ENCODE results near the gene ZNF516. TPM values are rescaled to one million over a fixed set of nuclear protein-coding genes. Genes with fewer than 3 reads are reported as not detected.

The ZNF516 gene
- total RNA-seq, 1 donor from 2014 or later: 28.0 TPM

- H3K27me3 ChIP-seq: no peaks in the 10 kb centered on the region
- H3K9me3 ChIP-seq: no peaks in the 10 kb centered on the region
- H3K36me3 ChIP-seq: no peaks in the 10 kb centered on the region
- no peak overlapping the region for H3K4me3 ChIP-seq
- intact Hi-C loops (cut with DNase I): no loop called here
- no peak overlapping the region for H3K27ac ChIP-seq
- ATAC-seq: peak; percentile 6
- no peak for TF ChIP-seq CTCF (IDR thresholded peaks at IDR 0.05)
- peak; percentile 53 for DNase-seq
- H3K4me1 ChIP-seq: peaks cover 9% of the 10 kb centered on the region
Measured at GRCh38 chr18:76428396-76429261, 66.4 kb downstream of the ZNF516 start.

- Histone ChIP-seq H3K27ac (no peak overlapping the region), H3K9me3 (no peaks in the 10 kb centered on the region), H3K27me3 (no peaks in the 10 kb centered on the region), H3K36me3 (no peaks in the 10 kb centered on the region), H3K4me3 (no peak overlapping the region), H3K4me1 (peaks cover 13% of the 10 kb centered on the region)
- ATAC-seq: peak; percentile 84
- DNase-seq: peak; percentile 73
- intact Hi-C loops (cut with DNase I): no loop called here
- TF ChIP-seq CTCF (IDR thresholded peaks at IDR 0.05): peak; percentile 75
Measured at GRCh38 chr18:76426737-76427305, 68.2 kb downstream of the ZNF516 start.

GRCh38 chr18:76425146-76426131 is 69.6 kb downstream of the ZNF516 start:
- DNase-seq: no peak
- intact Hi-C loops (cut with DNase I): no loop called here
- Histone ChIP-seq H3K9me3 (no peaks in the 10 kb centered on the region), H3K27me3 (no peaks in the 10 kb centered on the region), H3K4me1 (peaks cover 15% of the 10 kb centered on the region), H3K4me3 (no peak overlapping the region), H3K36me3 (no peaks in the 10 kb centered on the region), H3K27ac (no peak overlapping the region)
- ATAC-seq: no peak
- no peak for TF ChIP-seq CTCF (IDR thresholded peaks at IDR 0.05)

- DNase-seq: no peak
- no peaks in the 10 kb centered on the region for H3K36me3 ChIP-seq
- intact Hi-C loops (cut with DNase I): no loop called here
- no peak for ATAC-seq
- no peak for TF ChIP-seq CTCF (IDR thresholded peaks at IDR 0.05)
- H3K4me3 ChIP-seq: no peak overlapping the region
- H3K27ac ChIP-seq: no peak overlapping the region
- peaks cover 6% of the 10 kb centered on the region for H3K4me1 ChIP-seq
- no peaks in the 10 kb centered on the region for H3K27me3 ChIP-seq
- H3K9me3 ChIP-seq: no peaks in the 10 kb centered on the region
Measured at GRCh38 chr18:76422838-76423237, 72.2 kb downstream of the ZNF516 start.

- H3K9me3 ChIP-seq: no peaks in the 10 kb centered on the region
- DNase-seq: peak; percentile 61
- H3K4me1 ChIP-seq: peaks cover 8% of the 10 kb centered on the region
- ATAC-seq: peak; percentile 52
- TF ChIP-seq CTCF (IDR thresholded peaks at IDR 0.05): no peak
- no peak overlapping the region for H3K27ac ChIP-seq
- H3K27me3 ChIP-seq: no peaks in the 10 kb centered on the region
- no peak overlapping the region for H3K4me3 ChIP-seq
- intact Hi-C loops (cut with DNase I): no loop called here
- H3K36me3 ChIP-seq: no peaks in the 10 kb centered on the region
Measured at GRCh38 chr18:76422121-76422520, 72.9 kb downstream of the ZNF516 start.

Measured in upper lobe of right lung (tissue), 1 donor.